ENCODE data around the gene LRP1B.
A peak's percentile ranks its signal among the peaks of the same experiment; 100 is the strongest.

Gene LRP1B

DNA sequence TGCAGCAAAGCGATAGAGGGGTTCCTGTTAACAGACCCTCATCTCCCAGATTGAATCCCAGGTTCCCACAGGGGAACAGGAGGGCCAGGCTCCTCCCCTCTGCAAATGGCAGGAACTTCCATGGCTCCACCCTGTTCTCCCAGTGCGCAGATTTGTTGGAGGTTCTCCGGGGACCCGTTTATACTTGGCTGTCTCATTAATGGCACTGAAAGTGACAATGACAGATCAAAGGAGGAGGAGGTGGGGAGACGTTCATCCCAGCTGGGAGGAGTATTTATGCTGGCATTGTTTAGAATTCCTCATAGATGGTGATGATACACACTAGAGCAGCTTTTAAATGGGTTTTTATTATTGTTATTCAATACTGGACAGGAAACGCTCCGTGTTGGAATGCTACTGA lies 186.9 kb downstream of the LRP1B start:
- DNase-seq: no peak

DNA sequence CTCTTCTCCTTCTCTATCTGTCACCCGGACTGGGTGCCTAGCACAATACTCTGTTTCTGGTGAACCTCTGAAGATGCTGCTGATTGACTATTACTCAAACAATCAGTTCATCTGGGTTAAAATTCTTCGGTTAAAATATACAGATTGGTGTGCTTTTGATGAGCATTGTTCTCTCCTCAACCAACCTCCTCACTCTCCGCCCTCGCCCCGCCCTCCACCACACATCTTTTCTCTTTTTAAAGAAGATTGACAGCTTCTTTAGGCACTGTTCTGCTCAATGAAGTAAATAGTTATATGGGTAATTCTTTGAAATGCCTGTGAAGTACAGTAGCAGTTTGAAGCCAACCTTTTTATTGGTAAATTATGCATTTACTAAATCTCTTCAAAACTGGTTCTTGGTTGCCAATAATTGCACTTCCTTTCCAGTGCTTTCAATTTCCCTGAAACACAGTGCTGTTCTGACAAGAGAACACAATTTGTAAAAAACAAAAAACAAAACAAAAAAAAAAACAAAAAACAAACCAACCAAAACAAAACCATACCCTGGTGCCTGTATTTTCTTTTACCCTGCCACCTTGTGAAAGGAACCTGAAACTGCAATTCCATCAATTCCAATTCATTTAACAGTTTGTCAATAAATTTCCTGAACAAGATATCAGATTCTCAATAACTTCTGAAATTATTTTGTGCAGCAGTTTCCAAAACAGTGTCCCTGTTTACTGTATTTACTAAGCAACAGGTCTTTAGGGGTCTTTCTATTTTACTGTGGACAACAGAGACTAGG lies 188.6 kb downstream of the LRP1B start:
- no peak for DNase-seq

DNA sequence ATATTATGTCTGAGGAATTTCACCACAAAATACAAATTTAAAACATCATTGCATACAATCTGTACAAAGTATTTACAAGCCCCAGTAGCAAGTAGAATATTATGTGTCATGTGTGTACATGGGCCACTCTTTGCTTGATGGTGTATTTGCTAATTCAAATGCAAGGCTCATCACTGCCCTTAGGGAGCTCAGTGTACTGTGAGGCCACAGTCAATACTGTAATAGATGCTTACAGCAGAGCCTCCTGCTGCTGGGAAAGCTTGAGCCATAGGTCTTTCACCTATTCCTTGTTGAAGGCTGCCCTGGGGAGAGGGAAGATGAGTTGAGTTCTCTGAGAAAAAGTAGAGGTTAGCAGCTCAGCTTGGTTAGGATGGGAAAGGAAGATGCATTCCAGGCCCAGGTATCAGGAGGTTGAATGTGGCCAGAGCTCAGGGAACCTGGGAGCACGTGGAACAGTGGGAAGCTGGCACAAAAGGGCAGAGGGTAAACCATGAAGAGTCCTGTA lies 189.6 kb downstream of the LRP1B start:
- no peak for DNase-seq

DNA sequence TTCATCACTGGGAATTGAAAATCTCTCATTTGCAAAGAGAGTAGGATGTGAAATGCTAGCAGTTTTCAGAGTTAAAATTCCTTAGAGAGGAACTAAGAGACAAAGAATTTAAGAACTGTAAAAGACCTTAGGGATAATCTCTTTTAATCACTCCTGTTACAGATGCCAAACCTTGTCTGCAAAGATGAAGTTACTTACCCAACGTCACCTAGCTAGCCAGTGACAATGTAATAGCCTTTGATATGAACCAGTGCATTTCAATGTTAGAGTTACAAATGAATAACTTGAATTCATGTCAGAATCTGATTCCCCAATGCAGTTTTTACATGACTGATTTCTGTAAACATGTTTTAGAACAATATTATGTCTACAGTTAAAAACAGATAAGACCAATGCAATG lies 190.1 kb downstream of the LRP1B start:
- no peak for DNase-seq

DNA sequence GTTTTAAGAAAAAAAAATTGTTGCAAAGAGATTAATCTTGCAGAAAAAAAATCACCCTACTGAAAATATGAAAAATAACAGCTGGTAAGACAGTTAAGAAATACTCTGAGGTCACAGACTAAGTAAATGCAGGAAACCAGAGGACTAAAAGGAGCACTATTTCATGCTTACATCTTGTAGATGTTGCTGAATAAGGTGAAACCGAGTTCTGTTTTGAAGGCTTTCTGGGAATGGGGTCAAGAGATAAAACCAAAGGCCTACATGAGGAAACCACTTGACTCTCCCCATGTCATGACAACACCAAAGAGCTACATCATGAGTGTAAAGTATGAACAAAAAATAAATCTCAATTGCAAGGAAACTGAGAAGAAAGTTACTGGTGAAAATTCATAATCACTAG lies 197.6 kb downstream of the LRP1B start:
- no peak for DNase-seq

DNA sequence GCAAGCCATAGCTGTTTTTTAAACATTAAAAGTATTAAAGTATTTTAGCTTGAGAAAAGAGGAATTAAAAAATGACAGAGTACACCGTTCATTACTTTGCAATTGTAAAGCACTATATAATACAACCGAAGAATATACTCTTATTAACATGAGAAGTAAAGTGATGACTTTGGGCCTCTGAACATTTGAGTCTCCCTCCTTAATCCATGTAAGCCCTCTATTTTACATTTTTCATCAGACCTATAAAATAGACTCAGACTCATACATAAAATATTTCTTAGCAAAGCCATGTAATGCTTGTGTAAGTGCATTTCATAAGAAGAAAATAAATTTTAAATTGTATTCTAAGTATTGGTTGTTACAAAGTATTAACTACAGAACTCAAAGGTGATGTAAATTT lies 198.6 kb downstream of the LRP1B start:
- DNase-seq: no peak

DNA sequence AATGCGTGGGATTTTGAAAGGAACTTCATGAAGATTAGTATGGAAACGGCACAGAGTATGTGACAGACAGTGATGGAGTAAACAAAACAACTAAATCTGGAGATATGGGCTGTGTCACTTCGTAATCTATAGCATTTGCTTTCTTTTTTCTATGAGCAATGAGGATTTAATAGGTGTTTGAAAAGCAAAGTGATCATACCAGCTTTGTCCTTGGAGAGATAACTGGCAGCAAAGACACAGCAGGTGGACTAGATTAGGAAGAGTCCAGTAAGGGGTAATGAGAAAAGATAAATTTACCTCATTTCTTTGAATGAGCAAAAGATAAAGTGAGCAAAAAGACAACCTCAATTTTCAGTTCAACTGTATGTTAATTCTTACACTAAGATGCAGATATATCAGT lies 199.0 kb downstream of the LRP1B start:
- no peak for DNase-seq

DNA sequence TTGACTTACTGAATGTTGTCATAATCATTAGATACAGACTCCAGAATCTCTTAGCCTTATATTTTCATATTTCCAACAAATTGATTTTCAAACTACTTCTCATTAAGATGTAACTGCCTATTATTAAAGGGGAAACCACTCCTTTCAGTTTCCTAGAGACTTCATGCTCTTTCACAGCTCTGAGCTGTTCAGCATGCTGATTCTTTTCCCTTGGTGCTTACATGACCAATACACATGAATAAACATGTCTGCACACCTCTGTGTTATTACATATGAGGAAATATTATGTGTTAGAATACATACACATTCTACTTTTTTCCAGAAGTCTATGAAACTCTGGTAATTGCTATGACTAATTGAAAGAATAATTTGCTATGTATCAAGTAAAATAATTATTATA lies 200.0 kb downstream of the LRP1B start:
- DNase-seq: no peak

DNA sequence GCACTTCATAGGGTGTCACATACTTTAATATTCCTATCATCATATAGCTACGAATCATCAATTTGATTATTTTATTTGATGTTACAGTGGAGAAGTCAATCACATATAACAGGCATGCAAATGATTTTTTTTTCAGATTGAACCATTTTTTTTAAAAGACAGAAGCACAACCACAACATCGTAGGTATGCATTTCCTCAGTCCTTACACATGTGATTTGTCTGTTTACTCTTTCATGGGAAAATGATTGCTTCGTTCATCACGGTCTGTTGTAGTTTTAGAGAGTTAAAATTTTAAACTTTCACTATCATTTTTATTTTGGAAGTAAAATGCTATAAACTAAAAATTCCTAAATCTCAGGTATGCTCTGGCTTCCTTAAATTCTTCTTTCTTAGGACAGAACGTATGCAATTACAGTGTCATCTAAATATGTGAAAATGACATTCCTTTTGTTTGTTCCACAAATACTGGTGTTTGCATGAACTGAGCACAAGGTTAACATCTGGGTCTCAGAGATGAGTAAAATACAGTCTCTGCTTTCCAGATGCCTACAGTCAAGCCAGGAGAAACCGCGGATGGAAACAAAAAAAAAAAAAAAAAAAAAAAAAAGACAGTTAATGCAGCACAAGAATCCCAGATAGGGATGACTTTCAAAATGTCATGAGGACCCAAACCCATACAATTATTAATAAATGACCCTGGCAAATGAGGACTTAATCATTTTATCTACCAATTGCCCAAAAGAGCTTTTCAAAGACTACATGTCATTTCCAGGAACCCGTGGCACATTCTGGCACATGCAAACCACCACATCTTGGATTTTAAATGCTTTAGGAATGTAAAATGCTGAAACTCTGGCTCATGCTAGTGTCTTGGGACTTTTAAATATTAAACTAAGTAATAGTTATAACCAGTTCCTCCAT lies 201.2 kb downstream of the LRP1B start:
- no peak for DNase-seq

DNA sequence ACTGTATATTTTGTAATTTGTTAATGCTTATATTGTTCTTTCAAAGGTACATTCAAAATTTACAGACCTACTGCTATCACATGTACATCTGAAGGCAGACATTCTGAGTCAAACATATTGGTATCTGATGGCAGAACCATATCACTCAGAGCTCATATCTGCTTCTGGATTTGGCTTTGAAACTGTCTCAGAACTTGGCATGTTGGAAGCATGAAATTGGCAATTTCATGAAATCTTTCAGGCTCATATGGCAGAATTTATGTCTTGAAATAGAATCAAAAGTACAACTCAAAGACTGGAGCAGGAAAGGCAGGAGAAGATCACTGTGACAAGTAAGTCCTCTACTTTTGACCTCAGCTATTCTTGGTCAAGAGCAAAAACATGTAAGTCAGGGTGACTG lies 202.3 kb downstream of the LRP1B start:
- no peak for DNase-seq

DNA sequence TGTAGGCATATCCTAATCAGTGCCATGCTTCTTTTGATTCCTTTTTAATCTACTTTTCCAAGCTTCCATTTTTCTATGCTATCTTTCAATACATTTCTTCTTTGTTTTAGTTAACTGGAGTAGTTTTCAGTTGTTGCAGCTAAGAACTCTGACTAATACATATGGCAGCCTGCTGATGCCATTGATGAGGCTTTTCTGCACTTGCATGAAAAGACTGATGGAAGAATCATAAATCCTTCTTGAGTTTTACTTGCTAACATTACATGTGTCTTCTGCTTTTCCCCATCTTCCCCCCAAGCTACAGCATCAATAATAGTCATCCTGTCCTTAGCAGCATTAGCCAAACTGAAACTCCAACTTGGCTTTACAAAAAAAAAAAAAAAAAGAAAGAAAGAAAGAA lies 203.3 kb downstream of the LRP1B start:
- no peak for DNase-seq

DNA sequence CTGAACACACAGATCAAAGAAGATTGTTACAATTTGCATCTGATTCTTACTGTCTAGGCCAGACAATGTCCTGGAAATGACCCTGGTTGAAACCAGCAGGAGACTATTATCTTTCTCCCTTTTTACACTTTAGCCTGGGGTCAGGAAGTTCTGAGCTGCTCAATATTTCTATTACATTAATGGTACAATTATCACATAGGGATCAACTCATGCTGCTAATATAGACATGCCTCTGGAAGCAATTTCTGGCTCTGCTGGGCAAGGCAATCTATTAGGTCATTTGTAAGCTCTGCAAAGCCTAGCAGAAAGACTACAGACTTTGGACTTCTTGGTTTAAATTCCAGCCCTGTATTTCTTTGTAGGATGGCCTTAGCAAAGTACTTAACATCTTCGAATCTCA lies 205.3 kb downstream of the LRP1B start:
- DNase-seq: no peak

DNA sequence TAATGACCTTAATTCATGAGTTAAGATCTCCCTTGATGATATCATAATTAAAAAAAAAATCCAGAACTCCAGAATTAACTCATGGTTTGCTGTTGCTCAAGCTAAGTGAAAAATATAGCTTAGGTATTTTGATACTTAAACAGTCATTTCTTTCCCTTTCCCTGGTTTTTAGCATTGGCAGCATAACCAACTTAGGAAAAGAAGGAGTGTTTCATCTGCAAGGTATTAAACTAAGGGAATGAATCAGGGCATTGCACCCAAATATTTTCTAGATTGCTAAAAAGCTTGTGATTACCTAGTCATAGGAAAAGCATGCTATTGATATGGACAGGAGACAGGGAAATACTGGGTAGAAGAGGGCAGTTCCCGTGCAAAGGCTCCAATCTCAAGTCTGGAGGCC lies 207.2 kb downstream of the LRP1B start:
- no peak for DNase-seq

DNA sequence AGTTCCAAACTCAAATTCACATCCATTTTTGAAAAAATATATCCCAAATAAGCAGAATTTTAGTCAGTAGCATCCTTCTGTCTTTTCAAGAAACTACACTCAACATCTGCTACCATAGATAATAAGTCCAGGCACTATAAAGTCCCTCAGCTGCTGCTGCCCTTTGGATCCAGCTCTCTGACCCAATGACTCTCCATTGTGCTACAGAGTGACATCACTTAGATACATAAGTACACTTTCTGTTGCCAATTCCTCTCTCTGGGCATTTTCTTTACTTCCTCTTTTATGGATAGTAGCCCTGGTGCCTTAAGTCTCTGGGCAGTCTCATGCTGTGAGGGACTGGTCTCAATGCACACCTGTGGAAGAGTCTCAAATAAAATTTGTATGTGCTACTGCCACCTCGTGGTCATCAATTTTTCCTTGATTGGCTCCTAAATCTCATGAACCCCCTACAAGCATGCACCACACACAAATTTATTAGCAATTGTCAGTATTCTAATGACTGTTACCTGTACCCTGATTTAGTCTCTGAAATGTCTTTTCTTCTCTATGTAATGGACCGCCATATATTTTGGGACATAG lies 219.2 kb downstream of the LRP1B start:
- DNase-seq: peak in 1 of 2 experiments; percentile 11

DNA sequence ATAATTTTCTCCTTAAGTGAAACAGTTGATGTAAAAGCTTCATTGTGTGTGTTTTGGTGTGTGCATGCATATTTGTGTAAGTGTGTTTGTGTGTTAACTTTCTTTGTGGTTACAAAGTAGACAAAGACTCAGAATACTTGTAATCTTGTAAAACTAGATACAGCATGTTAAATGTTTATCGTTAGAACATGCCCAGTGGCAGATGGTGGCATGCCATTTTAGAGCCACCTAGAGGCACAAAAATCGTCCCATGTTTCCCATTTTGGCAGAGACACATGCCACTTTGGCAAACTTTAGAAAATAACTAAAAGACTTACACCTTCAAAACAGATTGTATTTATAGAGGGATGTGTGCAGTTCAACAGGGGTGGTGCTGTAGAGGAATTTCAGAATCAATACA lies 224.1 kb downstream of the LRP1B start:
- no peak for DNase-seq

DNA sequence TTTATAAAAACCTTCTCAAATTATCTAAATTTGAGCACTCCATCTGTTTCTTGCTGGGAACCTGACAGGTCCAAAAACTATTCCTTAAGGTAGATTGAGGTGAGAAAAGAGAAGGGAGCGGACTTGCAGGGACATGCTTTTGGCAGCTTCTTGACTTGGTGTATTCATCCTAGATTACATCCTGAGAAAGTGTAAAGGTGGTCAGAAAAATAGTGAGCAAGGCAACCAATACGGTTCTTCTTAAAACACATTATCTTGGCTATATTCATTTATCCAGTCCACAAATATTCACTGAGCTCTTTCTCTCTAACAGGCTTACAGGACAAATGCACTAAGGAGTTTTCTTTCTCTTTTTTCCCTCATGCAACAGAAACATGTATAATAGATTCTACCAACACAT lies 230.0 kb downstream of the LRP1B start:
- DNase-seq: no peak

DNA sequence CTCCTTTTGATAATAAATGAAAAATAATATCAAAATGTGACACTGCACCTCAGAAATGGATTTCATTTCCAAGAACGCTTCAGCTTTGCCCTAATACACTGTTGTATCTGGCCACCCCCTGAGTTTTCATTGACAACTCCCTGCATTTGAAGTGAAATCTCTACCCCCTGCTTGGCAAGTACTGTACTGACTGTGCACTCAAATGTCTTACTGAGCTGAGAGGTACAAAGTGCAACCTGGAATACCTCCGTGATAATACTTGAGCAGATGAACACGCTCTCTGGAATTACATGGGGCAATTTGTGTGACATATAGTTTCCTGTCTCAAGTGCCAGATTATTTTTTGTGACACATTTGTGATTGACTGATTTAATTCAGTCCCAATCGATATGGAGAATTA lies 231.1 kb downstream of the LRP1B start:
- no peak for DNase-seq

DNA sequence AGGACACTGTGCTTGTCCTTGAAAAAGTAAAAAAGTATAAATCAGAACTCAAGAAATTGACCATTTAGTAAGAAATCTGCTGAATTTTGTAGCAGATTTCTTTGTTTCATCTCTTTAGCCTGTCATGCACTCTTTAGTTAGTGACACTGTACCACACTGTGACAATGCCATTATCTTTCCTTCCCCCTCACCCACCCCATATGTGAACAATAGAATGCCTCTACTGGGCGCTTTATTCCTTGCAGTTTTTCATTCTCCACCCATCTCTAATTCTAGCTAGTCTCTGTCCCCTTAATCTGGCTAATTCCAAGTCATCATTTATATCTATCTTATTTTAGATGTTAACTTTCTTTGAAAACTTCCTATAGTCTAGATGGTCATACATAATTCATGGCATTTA lies 241.0 kb downstream of the LRP1B start:
- DNase-seq: no peak

DNA sequence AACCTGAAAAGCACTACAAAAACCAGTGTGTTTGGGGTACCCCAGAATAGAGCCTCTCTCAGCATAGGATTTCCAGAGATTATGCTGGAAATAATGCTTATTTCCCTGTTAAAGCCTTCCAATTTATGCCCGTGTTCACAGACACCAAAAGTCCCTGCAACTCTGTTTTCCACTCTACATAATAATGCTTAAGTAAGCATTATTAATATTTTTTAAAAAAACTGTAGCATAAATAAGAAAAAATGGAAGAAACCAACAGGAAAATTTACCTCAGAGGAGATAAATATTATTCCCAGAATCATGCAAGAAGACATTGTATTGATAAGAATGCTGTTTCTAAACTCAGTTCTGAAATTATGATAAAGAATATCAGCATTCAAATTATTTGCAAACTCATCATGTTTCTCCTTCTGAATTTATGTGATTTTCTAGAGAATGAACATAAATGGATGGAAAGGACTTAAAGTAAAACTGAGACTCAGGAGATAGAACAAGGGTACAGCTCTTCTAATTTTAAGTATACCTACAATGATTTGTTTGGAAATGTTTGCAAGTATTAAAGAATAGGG lies 241.7 kb downstream of the LRP1B start:
- DNase-seq: no peak

DNA sequence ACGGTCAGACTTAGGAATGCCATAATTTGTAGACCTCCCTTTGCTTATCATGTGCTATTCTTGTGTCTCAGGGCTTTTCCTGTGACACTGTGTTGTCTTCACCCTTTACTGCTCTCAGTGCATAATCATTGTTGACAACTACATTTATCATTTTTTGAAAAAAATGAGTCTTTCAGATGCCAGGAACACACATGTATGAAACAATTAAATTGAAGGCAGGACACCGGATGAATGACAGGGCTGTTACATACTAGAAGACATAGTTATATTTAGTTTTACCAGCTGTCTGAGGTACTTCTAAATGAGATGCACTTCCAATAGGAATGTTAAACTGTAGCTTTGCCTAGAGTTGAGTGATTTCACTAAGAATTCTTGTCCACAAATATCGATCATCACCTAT lies 243.5 kb downstream of the LRP1B start:
- DNase-seq: no peak

DNA sequence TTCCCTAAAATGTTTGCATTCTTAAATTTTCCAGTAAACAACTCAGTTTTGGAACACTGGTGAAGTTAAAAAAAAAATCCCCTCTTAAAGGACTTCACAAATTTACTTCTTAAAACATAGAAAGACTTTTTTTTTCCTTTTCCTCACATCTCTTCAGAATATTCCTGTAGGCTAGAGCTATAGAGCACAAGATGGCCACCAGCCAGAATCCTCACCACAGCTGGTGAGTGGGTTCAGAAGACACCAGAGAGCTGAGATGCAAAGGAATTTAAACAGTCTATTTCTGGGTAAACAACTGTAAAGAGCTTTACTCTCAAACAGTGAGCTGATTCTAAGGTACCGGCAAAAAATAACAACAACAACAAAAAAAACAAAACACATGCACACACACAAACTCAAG lies 252.8 kb downstream of the LRP1B start:
- no peak for DNase-seq

DNA sequence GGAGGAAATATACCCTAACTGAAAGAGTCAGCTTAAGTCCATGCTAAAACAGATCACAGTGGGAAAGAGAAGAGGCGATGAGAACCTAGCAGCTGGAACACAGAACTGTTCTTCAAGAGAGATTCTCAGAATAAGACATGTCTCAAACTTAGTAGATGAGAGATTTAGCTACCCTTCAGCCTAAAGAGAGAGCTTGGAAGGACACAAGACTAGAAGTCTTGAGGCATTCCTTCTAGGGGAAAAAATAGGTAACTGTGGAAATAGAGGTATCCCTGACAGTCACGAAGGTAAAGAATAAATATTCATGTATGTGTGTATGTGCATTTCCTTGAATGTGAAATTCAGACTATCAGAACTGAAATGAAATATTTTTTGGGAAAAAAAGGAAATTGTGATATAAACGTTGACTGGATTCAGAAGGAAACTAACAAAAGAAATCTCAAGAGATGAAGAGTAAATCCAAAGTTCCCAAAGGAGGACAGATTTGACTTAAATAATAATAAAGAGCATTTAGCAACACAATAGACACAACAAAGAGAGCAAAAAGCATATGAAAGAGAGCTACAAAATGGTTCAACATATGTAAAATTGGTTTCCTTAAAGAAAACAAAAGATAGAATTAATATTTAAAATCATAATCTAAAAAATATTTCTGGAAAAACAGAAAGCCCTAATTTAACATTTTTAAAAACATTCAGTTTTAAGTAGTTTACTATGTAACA lies 258.7 kb downstream of the LRP1B start:
- no peak for DNase-seq

DNA sequence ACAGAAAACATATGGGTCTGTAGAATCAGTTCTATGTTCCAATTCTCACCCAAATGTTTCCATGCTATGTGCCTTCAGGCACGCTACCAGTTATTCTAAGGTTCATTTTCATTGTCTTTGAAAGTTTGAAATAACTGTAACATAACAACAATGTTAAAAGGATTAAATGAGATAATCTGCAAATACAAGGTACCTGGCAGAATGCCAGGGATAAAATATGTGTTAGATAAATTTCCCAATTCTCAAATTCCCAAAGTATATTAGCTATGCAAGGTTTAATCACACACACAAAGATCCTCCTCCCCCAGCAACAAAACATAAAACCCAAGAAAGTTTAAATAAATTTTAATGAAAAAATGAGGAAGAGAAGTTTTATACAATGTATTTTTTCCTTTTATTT lies 261.2 kb downstream of the LRP1B start:
- DNase-seq: no peak

Measured in activated T-cell treated with anti-CD3 and anti-CD28 coated beads, Interleukin-2, amount 50 U/mL, for 48 hours (primary cell).